Panc1 (cell line): Measurements from ENCODE around the gene ZFAND6. TPM values are rescaled to one million over a fixed set of nuclear protein-coding genes. Genes with fewer than 3 reads are reported as not detected.

Experiments
- ATAC-seq: fragments of 200-7000 bp; cut with Tn5 transposase; 2 replicates; pipeline ENCODE4 v1.9.1; 2020; ENCODE audit warnings: mild to moderate bottlenecking, moderate library complexity
- BruUV-seq: library from RNA; stranded (reverse); fragments of 400-500 nt; replicated peaks from 2 replicates; lab custom pipeline; 2021; lab: Mats Ljungman, UMichigan
- CTCF ChIA-PET: fragments of 300-600 bp; sonication (Branson Sonifier 250); formaldehyde crosslinking; loops from one replicate; lab custom pipeline; 2022; ENCODE audit warnings: antibody characterized with exemption; lab: Charles Lee
- POLR2A ChIA-PET: fragments of 300-600 bp; sonication (Branson Sonifier 250); formaldehyde crosslinking; loops from one replicate; lab custom pipeline; 2022; ENCODE audit warnings: antibody characterized with exemption; lab: Charles Lee
- DNase-seq: peaks from one replicate; pipeline ENCODE4 v3.0.0-alpha.2; 2010; ENCODE audit warnings: low read depth, low spot score
- H3K27ac ChIP-seq: 2 replicates; pipeline ENCODE4 v1.5.1; 2011; ENCODE audit warnings: mild to moderate bottlenecking, low read length, inconsistent platforms
- H3K27me3 ChIP-seq: fragments of 200-500 bp; sonication (Bioruptor generic); 2 replicates; pipeline ENCODE4 v1.6.0; 2014; ENCODE audit warnings: low read length, inconsistent platforms; ENCODE audit not compliant: control insufficient read depth, insufficient read depth
- H3K36me3 ChIP-seq: fragments of 200-500 bp; sonication (Bioruptor generic); 2 replicates; pipeline ENCODE4 v1.5.1; 2014; ENCODE audit warnings: inconsistent platforms, mild to moderate bottlenecking, low read length, moderate library complexity; ENCODE audit not compliant: control insufficient read depth, insufficient read depth
- H3K4me1 ChIP-seq: 2 replicates; pipeline ENCODE4 v1.5.1; 2011; ENCODE audit warnings: inconsistent platforms, mild to moderate bottlenecking, low read length, moderate library complexity; ENCODE audit not compliant: control insufficient read depth, insufficient read depth
- H3K4me3 ChIP-seq, 2 experiments: 2 replicates each; pipeline ENCODE4 v1.5.1; 2011 to 2012; ENCODE audit warnings: low read depth in 2 of 2, low read length in 2 of 2, mild to moderate bottlenecking in 2 of 2, inconsistent platforms in 1 of 2, moderate library complexity in 1 of 2
- H3K9me3 ChIP-seq: fragments of 200-500 bp; sonication (Bioruptor generic); 2 replicates; pipeline ENCODE4 v1.5.1; 2014; ENCODE audit warnings: low read depth, mild to moderate bottlenecking, inconsistent platforms, low read length, moderate library complexity; ENCODE audit not compliant: control insufficient read depth, insufficient read depth
- POLR2AphosphoS5 ChIP-seq: IDR thresholded peaks from 2 replicates; pipeline ENCODE4 v1.6.1; 2012; ENCODE audit warnings: mild to moderate bottlenecking, low read depth, low read length, moderate library complexity
- SIN3A ChIP-seq: IDR thresholded peaks from 2 replicates; pipeline ENCODE4 v1.6.1; 2012; ENCODE audit warnings: low read depth, mild to moderate bottlenecking, low read length, moderate library complexity, borderline replicate concordance; ENCODE audit not compliant: insufficient read depth
- TCF7L2 ChIP-seq: IDR thresholded peaks from 2 replicates; pipeline ENCODE4 v1.6.1; 2011; ENCODE audit warnings: mild to moderate bottlenecking, low read depth, low read length, inconsistent platforms
- in situ Hi-C: cut with HindIII; loops from 2 replicates; pipeline ENCODE4 v1.10.0; 2016; ENCODE audit warnings: low sequenced_read_pairs, low pct_unique_long_range_greater_than_20kb
- intact Hi-C: fragments of 100-400 bp; cut with micrococcal nuclease; formaldehyde crosslinking; loops from one replicate; pipeline ENCODE4 v1.10.0; 2022; ENCODE audit not compliant: unreplicated experiment
- total RNA-seq: library from RNA; stranded (reverse); gene quantifications from one replicate; pipeline ENCODE4 v1.2.1, GENCODE V29; 2021; ENCODE audit not compliant: unreplicated experiment
- TF ChIP-seq, protein P1 (sequence below), 2 experiments: IDR thresholded peaks; 2 replicates each; pipeline ENCODE4 v1.6.1; 2011 to 2012; ENCODE audit warnings: low read depth in 2 of 2, control low read depth in 1 of 2, low read length in 1 of 2, mild to moderate bottlenecking in 1 of 2, moderate library complexity in 1 of 2; ENCODE audit not compliant: insufficient read depth in 1 of 2
- TF ChIP-seq, protein P2 (sequence below): fragments of 450-650 bp; IDR thresholded peaks from 2 replicates; pipeline ENCODE4 v1.5.1; 2017; ENCODE audit warnings: mild to moderate bottlenecking

Gene ZFAND6
- total RNA-seq, 1 experiment from 2014 or later, result 73.0 TPM

GRCh38 chr15:80093854-80094418 lies 34.5 kb downstream of the ZFAND6 start:
- TF ChIP-seq SIN3A, result no peak
- no peak for TF ChIP-seq TCF7L2
- TF ChIP-seq, protein P1, sequence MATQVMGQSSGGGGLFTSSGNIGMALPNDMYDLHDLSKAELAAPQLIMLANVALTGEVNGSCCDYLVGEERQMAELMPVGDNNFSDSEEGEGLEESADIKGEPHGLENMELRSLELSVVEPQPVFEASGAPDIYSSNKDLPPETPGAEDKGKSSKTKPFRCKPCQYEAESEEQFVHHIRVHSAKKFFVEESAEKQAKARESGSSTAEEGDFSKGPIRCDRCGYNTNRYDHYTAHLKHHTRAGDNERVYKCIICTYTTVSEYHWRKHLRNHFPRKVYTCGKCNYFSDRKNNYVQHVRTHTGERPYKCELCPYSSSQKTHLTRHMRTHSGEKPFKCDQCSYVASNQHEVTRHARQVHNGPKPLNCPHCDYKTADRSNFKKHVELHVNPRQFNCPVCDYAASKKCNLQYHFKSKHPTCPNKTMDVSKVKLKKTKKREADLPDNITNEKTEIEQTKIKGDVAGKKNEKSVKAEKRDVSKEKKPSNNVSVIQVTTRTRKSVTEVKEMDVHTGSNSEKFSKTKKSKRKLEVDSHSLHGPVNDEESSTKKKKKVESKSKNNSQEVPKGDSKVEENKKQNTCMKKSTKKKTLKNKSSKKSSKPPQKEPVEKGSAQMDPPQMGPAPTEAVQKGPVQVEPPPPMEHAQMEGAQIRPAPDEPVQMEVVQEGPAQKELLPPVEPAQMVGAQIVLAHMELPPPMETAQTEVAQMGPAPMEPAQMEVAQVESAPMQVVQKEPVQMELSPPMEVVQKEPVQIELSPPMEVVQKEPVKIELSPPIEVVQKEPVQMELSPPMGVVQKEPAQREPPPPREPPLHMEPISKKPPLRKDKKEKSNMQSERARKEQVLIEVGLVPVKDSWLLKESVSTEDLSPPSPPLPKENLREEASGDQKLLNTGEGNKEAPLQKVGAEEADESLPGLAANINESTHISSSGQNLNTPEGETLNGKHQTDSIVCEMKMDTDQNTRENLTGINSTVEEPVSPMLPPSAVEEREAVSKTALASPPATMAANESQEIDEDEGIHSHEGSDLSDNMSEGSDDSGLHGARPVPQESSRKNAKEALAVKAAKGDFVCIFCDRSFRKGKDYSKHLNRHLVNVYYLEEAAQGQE (IDR thresholded peaks at IDR 0.05; ENCODE audit: insufficient read depth in 1 of 2, low read depth in 2 of 2, low read length in 1 of 2), result no peak
- TF ChIP-seq, protein P2, sequence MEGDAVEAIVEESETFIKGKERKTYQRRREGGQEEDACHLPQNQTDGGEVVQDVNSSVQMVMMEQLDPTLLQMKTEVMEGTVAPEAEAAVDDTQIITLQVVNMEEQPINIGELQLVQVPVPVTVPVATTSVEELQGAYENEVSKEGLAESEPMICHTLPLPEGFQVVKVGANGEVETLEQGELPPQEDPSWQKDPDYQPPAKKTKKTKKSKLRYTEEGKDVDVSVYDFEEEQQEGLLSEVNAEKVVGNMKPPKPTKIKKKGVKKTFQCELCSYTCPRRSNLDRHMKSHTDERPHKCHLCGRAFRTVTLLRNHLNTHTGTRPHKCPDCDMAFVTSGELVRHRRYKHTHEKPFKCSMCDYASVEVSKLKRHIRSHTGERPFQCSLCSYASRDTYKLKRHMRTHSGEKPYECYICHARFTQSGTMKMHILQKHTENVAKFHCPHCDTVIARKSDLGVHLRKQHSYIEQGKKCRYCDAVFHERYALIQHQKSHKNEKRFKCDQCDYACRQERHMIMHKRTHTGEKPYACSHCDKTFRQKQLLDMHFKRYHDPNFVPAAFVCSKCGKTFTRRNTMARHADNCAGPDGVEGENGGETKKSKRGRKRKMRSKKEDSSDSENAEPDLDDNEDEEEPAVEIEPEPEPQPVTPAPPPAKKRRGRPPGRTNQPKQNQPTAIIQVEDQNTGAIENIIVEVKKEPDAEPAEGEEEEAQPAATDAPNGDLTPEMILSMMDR, result no peak
- no peak for TF ChIP-seq POLR2AphosphoS5

GRCh38 chr15:80095511-80095910 lies 36.0 kb downstream of the ZFAND6 start:
- no TSS peak for BruUV-seq
- peaks cover 15% of the 10 kb centered on the region; the same call in 1 of the 2 replicates for H3K4me1 ChIP-seq
- no peak overlapping the region for H3K27ac ChIP-seq
- ChIA-PET CTCF (no interaction called here), POLR2A (interaction anchor here (0.6 kb wide), 1 partner anchor 96 kb away, joined by 3 read pairs; no protein-coding TSS in a partner anchor)
- ATAC-seq, result no peak
- intact Hi-C loops, result no loop called here
- H3K36me3 ChIP-seq, result no peaks in the 10 kb centered on the region
- no peak for DNase-seq
- H3K27me3 ChIP-seq, result no peaks in the 10 kb centered on the region
- no peak overlapping the region for H3K4me3 ChIP-seq
- TF ChIP-seq, protein P1 (IDR thresholded peaks at IDR 0.05; ENCODE audit: insufficient read depth in 1 of 2, low read depth in 2 of 2, low read length in 1 of 2), result no peak
- TF ChIP-seq, protein P2, result no peak
- TF ChIP-seq TCF7L2 (no peak), POLR2AphosphoS5 (no peak), SIN3A (no peak)
- in situ Hi-C loops, result no loop called here
- no peaks in the 10 kb centered on the region for H3K9me3 ChIP-seq

More at GRCh38 chr15:80093854-80094418, 34.5 kb downstream of the ZFAND6 start:
- DNase-seq (no peak), ATAC-seq (peak; percentile 80; the same call in 1 of the 2 replicates)
- Histone ChIP-seq H3K36me3 (no peaks in the 10 kb centered on the region), H3K27ac (no peak overlapping the region), H3K9me3 (no peaks in the 10 kb centered on the region), H3K4me3 (no peak overlapping the region), H3K4me1 (peaks cover 12% of the 10 kb centered on the region; the same call in 1 of the 2 replicates), H3K27me3 (no peaks in the 10 kb centered on the region)
- ChIA-PET POLR2A (interaction anchor here (0.6 kb wide), 2 partner anchors 15 to 17 kb away, joined by 4 to 7 read pairs; no protein-coding TSS in a partner anchor), CTCF (no interaction called here)
- intact Hi-C loops (no loop called here), in situ Hi-C loops (no loop called here)
- BruUV-seq, result no TSS peak
